Gastrocnemius medialis (tissue), 4 donors: ENCODE results near the gene RPL22L1.

Source experiments
- CTCF ChIP-seq, 5 experiments: fragments of 450-650 bp in 3 of 5; fragments of 200-600 bp in 2 of 5; sonication (generic) in 2 of 5; IDR thresholded peaks in 4 of 5; conservative IDR thresholded peaks in 1 of 5; 1 replicate in 4 of 5; 2 replicates in 1 of 5; pipeline ENCODE4 v1.5.1; 2016 to 2019; ENCODE audit warnings: antibody characterized with exemption in 5 of 5, mild to moderate bottlenecking in 3 of 5, moderate library complexity in 3 of 5
- POLR2A ChIP-seq, 2 donors: fragments of 450-650 bp; IDR thresholded peaks; one replicate each; pipeline ENCODE4 v1.6.1; 2017; ENCODE audit warnings: antibody characterized with exemption in 2 of 2, mild to moderate bottlenecking in 2 of 2, moderate library complexity in 2 of 2

- no peak for TF ChIP-seq CTCF (IDR thresholded peaks at IDR 0.05 in 4 of 5, conservative IDR thresholded peaks at IDR 0.05 in 1 of 5)
- no peak for TF ChIP-seq POLR2A (IDR thresholded peaks at IDR 0.05)
Measured at GRCh38 chr3:170868577-170869238, 1.3 kb downstream of the RPL22L1 start.
